ENCODE results near the gene ZNF48.
A peak's percentile ranks its signal among the peaks of the same experiment; 100 is the strongest.

ZNF48 gene

GRCh38 chr16:30407804-30408534 is 12.7 kb downstream of the ZNF48 start:
- DNase-seq, result no peak

DNA sequence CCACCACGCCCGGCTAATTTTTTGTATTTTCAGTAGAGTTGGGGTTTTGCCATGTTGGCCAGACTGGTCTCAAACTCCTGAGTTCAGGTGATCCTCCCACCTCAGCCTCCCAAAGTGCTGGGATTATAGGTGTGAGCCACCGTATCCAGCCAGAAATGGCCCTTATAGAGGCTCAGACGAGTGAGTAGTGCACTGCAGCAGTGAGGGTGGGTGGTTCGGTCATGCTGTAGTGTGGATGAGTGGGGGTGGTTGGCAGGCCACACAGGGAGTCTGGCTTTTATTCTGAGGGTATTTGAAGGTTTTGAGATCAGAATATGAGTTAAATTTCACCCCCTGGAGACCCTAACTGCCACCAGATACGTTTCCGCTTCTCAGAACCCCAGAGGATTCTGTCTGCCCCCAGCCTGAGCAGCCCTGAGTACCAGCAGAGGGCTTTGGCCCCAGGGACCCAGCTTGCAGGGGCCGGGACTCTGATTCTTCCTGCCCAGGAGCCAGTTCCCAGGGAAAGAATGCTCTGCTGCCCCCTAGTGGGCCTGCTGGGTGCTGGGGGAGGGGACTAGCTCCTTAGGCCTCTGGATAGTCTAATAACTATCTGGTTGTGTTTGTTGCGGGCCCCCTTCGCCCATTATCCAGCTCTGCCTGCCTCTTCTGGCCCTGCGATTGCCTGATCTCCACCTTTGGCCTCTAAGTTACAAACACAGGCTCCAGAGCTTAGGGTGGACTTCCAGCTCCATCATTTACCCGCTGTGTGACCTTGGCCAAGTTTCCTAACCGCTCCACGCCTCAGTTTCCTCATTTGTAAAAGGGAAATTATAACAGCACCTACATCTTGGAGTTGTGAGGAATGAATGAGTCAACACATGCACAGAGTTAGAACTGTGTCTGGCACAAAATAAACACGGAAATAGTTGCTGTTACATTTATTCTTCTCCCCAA is 14.2 kb downstream of the ZNF48 start:
- DNase-seq, result peak; percentile 60

DNA sequence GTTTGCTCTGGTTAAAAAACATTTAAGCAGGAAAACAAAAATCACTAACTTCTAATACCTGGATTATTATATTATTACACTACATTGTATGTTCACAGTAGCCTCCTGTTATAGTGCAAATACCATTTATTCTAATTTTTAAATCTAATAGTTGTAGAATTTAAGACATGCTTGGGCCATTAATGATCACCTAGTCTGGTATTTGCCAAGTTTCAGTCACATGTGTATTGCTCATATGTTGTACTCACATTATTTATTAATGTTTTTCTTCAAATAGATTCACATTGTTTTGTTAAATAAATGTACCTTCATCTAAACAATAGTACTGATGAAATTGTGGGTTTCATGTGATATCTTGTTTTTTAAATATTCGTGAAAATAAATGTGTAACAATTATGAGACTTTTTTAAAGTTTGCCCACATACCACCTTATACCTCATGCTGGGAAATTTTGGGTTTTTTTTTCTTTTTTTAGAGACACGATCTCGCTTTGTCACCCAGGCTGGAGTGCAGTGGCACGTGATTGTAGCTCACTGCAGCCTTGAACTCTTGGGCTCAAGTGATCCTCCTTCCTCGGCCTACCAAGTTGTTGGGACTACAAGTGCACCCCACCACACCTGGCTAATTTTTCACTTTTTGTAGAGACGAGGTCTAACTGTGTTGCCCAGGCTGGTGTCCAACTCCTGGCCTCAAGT is 18.0 kb downstream of the ZNF48 start:
- DNase-seq, result no peak

DNA sequence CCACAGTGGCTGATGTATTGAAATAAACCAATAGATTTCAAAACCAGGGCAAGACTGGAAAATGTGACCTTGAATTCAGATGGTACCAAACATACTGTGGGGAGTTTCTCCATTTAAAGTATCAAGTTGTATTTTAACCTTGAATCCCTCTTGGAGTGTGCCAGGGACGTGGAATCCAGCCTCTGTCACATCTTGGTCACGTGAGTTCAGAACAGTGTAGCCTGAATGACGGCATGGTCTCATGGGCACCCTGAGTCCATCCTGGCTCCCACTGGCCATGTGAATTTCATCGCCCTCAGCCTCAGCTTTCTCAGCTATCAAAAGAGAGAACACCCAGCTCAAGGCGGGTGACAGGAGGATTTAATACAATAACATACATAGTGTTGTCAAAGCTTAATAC is 18.9 kb downstream of the ZNF48 start:
- no peak for DNase-seq

DNA sequence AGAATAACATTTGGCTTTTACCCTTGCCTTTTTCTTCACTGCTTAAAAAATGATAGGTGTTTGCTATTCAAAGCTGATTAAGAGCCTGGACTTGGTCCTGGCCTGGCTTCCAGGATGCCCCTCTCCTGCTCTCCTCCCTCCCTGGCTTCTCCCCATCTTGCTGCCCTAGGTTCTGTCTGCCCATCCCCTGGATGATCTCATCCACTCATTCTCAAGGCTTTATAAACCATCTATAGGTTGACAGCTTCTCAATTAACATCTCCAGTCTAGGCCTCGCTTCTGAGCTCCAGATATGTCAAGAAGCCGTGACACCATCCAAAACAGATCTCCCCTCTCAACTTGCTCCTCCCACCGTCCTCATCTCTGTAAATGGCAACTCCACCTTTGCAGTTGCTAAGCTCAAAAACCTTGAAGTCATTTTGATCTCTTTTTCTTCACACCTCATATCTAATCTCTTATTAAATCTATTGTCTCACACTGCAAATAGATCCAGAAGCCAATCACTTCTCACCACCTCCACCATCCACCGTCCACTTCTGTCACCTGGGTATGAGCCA is 20.9 kb downstream of the ZNF48 start:
- DNase-seq, result no peak

DNA sequence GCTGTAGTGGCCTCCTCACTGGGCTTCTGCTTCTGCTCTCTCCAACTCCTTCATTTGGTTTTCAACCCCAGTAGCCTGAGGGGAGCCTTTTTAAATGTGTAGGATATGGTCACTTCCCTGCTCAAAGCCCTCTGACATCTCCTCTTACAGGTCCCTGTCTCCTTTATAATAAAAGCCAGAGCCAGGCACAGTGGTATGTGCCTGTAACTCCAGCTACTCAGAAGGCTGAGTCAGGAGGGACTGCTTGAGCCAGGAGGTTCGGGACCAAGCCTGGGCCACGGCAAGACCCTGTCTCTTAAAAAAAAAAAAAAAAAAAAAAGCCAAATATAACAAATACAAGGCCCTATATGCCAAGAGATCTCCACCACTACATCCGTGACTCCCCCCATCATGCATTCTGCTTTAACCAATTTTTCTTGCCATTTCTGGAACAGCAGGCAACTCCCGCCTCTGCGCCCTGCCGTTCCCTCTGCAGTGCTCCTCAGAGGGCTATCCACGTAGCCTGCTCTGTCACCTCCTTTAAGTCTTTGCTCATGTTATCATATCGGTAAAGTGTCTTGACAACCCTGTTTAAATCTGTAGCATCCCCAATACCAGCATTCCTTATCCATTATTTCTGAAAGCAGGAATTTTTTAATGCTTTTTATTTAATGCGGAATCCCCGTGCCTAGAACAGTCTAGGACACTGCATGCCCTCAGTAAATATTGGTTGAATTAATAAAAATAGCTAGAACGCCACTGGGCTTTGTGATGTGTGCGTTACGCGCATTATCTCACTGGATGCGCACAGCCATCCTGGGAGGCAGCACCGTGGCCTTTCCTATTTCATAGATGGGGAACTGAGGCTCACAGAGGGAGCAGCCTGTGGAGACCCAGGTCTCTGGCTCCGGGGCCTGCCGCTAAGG is 21.7 kb downstream of the ZNF48 start:
- DNase-seq, result no peak

DNA sequence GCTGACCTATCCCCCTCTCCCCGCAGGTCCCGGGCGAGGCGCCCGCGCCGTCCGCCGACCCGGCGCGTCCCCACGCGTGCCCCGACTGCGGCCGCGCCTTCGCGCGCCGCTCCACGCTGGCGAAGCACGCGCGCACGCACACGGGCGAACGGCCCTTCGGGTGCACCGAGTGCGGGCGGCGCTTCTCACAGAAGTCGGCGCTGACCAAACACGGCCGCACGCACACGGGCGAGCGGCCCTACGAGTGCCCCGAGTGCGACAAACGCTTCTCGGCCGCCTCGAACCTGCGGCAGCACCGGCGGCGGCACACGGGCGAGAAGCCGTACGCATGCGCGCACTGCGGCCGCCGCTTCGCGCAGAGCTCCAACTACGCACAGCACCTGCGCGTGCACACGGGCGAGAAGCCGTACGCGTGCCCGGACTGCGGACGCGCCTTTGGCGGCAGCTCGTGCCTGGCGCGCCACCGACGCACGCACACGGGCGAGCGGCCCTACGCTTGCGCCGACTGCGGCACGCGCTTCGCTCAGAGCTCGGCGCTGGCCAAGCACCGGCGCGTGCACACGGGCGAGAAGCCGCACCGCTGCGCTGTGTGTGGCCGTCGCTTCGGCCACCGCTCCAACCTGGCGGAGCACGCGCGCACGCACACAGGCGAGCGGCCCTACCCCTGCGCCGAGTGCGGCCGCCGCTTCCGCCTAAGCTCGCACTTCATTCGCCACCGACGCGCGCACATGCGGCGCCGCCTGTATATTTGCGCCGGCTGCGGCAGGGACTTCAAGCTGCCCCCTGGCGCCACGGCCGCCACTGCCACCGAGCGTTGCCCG is 22.5 kb downstream of the ZNF48 start:
- DNase-seq, result peak; percentile 68

- DNase-seq, result no peak
Measured at GRCh38 chr16:30418350-30419181, 23.3 kb downstream of the ZNF48 start.

GRCh38 chr16:30421010-30421409 is 25.8 kb downstream of the ZNF48 start:
- no peak for DNase-seq

GRCh38 chr16:30428055-30428454 is 32.8 kb downstream of the ZNF48 start:
- no peak for DNase-seq

- no peak for DNase-seq
Measured at GRCh38 chr16:30429418-30429677, 34.1 kb downstream of the ZNF48 start.

- peak; percentile 99 for DNase-seq
Measured at GRCh38 chr16:30429678-30430427, 34.6 kb downstream of the ZNF48 start, which contains the start of gene DCTPP1. Gene DCTPP1 (minus strand): TSS chr16:30430030. CDS start chr16:30429980, 50 bp downstream.

GRCh38 chr16:30430428-30430970 is 35.3 kb downstream of the ZNF48 start:
- DNase-seq, result no peak

GRCh38 chr16:30434852-30435251 is 39.6 kb downstream of the ZNF48 start:
- DNase-seq, result no peak

DNA sequence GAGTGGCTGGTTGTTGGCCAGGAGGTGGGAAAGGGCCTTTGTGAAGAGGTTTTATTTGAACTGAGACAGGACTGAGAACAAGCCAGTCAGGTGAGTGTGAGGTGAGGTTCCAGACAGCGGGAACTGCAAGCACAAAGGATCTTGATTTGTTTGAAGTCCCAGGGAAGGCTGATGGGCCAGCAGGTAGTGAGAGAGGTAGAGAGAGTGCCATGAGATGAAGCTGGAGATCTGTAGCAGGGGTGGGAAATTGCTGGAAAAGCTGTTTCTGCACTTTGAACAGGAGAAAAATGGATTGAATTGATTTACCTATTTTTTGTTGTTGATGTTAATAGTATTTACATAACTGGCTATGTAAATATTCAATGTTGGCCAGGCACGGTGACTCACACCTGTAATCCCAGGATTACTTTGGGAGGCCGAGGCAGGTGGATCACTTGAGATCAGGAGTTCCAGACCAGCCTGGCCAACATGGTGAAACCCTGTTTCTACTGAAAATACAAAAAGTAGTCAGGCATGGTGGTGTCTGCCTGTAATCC is 42.4 kb downstream of the ZNF48 start:
- peak; percentile 80 for DNase-seq

DNA sequence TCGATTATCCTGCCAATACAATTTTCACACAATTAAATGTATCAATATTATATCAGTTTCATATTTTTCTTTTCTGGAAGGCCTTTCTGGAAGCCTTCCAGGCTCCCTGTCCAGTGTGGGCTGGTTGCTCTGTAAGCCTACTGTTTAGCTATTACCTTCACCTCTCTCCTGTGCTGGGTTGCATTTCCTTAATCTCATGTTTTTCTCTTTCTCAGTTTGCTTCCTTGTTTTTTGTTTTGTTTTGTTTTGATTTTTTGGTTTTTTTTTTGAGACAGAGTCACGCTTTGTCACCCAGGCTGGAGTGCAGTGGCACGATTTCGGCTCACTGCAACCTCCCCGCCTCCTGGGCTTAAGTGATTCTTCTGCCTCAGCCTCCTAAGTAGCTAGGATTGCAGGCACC is 43.6 kb downstream of the ZNF48 start:
- DNase-seq, result no peak

- DNase-seq, result no peak
Measured at GRCh38 chr16:30439720-30440348, 44.6 kb downstream of the ZNF48 start.

- no peak for DNase-seq
Measured at GRCh38 chr16:30443631-30444030, 48.4 kb downstream of the ZNF48 start.

All from DMS79 (cell line).